ENCODE measurements around the gene LACTBL1.
A peak's percentile ranks its signal among the peaks of the same experiment; 100 is the strongest.
"Not testable (repeated sequence)": the region's sequence is repeated elsewhere in the genome, so short reads cannot be mapped to it uniquely, and the experiment has no call there.

Gene LACTBL1, protein sequence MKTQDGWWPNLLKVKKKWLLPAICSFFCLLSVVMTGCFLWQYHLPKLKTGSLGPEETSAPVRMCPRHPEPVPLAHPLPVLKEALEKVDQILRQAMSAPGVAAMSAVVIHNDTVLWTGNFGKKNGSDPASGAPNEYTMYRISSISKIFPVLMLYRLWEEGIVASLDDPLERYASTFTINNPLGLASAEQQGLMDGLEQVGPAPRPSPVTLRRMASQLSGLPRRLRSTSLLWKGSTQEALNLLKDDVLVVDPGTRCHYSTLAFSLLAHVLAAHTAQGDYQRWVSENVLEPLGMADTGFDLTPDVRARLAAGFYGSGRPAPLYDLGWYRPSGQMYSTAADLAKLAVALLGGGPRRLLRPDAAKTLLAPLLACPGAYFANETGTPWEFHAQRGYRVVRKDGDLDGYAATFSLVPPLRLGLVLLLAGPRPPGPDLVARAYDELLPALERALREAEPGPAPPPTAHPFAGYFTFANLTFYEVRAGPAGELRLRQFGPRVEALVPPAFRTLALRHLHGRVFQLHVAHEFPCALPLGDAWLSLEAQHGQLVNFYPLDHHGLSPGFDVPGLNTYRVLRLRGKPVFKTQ

DNA sequence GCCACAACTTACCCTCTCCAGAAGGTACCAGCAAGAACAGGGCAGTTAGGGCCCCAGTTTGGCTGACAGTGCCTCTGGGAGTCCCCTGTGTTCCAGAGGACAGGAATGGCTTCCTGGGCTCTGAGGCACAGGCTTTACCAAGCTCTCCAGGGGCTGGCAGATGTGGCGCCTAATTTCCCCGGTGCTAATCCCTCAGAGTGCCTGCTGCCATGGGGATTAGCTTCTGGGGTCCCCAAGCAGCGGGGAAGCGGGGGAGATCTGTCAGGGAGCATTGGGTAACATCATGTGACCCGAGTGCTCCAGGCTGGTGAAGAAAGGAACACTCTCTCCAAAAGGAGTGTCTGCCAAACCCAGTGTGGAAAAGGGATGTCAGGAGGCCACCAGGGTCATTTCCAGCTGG lies at the start of gene LACTBL1:
TSS of gene LACTBL1 (minus strand) at position 107 of the 400 bp plus-strand sequence. CDS start 550 bp downstream, outside the sequence.
- Mint-ChIP-seq H3K27me3 (peaks cover 55% of the 10 kb centered on the region), H3K4me1 (ENCODE audit: low read depth) (peaks cover 8% of the 10 kb centered on the region), H3K4me3 (no peak within 1 kb of the TSS), H3K9me3 (no peaks in the 10 kb centered on the region), H3K36me3 (ENCODE audit: low read depth) (no peaks in the 10 kb centered on the region), H3K27ac (no peak within 1 kb of the TSS)
- intact Hi-C loops (cut with micrococcal nuclease) = loop anchor here (10.0 kb wide), 1 partner anchor 312 kb away; no protein-coding TSS in a partner anchor

DNA sequence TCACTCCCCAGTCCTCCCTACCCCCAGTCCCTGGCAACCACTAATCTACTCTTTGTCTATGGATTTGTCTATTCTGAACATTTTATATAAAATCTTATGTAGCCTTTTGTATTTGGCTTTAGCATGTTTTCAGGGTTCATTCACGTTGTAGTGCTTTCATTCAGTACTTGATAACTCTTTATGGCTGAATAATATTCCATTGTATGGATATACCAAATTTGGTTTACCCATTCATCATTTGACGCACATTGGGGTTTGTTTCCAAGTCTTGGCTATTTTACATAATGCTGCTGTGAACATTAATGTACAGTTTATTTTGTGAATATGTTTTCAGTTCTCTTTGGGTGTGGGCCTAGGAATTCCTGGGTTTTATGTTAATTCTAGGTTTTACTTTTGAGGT lies 49.2 kb upstream of the LACTBL1 start:
- no peaks in the 10 kb centered on the region for H3K27me3 Mint-ChIP-seq
- H3K4me1 Mint-ChIP-seq (ENCODE audit: low read depth) = peaks cover 68% of the 10 kb centered on the region
- H3K36me3 Mint-ChIP-seq (ENCODE audit: low read depth) = peaks cover 13% of the 10 kb centered on the region
- peaks cover 8% of the 10 kb centered on the region for H3K9me3 Mint-ChIP-seq
- H3K4me3 Mint-ChIP-seq = no peak overlapping the region
- H3K27ac Mint-ChIP-seq = no peak overlapping the region
- intact Hi-C loops (cut with micrococcal nuclease) = no loop called here

DNA sequence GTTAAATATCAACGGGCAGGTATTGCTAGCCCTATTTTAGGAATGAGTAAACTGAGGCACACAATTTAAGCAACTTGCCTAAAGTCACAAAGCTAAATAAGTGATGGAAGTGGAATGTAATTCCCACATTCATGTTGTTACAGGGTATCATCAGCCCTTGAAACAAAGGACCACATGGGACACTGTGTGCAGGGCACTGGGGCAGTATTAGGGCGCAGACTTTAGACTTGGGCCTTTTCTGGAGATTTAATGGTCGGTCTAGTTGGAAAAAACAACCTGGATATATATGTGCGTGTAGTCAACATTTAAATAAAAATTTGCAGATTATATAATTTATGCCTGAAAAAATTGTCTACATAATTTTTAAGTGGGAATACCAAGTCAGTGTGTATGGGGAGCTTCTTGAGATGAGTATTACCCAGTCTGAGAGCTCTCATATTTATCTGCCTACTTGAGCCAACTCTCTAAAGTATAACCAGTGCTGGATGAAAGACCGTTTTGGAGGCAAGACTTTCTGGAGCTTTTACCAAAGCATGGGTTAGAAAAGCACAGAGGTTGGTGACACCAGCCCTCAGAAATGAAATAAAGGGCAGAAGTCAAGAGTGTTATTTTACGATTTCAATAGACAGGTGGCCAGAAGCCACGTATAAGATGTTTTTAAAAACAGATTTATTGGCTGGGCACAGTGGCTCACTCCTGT lies 48.2 kb upstream of the LACTBL1 start:
- Mint-ChIP-seq H3K27me3 (no peaks in the 10 kb centered on the region), H3K36me3 (ENCODE audit: low read depth) (peaks cover 13% of the 10 kb centered on the region), H3K4me3 (peak overlapping the region; percentile 79), H3K27ac (peak overlapping the region; percentile 84), H3K4me1 (ENCODE audit: low read depth) (peaks cover 62% of the 10 kb centered on the region), H3K9me3 (peaks cover 8% of the 10 kb centered on the region)
- intact Hi-C loops (cut with micrococcal nuclease) = no loop called here

DNA sequence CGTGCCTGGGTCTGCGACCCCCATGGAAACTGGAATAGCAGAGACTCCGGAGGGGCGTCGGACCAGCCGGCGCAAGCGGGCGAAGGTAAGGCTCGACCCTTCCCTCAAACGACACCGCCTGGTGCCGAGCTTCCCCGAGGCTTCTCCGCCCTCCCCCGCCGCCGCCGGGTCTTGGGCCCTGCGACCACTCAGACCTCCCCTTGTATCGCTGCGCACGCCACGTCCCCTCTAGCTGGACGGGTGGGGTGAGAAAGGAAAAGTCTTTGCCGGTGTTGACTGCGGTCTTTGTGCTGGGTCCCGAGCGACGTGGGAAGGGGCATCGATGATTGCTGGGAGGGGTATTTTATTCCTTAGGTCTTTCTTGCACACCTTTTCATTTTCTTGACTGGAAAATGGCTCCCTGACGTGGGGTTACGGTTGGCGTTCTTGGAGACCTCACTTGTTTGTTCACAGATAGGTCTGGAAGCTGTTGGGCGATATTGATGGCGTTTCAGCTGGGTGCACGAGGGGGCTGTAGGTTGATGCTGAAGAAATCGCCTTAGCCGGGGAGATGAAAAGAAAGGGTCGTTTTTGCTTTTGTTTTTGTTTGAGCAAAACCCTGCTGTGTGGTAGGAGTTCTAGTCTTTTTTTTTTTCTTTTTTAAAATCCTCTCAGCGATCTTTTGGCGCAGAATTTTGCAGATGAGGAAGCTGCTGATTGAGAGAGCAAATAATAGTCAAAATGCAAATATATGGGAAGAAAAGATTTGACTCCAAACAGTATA lies 47.4 kb upstream of the LACTBL1 start:
- Mint-ChIP-seq H3K27me3 (no peaks in the 10 kb centered on the region), H3K9me3 (peaks cover 8% of the 10 kb centered on the region), H3K4me3 (peak overlapping the region; percentile 79), H3K27ac (peak overlapping the region; percentile 84), H3K36me3 (ENCODE audit: low read depth) (peaks cover 13% of the 10 kb centered on the region), H3K4me1 (ENCODE audit: low read depth) (peaks cover 68% of the 10 kb centered on the region)
- intact Hi-C loops (cut with micrococcal nuclease) = no loop called here

DNA sequence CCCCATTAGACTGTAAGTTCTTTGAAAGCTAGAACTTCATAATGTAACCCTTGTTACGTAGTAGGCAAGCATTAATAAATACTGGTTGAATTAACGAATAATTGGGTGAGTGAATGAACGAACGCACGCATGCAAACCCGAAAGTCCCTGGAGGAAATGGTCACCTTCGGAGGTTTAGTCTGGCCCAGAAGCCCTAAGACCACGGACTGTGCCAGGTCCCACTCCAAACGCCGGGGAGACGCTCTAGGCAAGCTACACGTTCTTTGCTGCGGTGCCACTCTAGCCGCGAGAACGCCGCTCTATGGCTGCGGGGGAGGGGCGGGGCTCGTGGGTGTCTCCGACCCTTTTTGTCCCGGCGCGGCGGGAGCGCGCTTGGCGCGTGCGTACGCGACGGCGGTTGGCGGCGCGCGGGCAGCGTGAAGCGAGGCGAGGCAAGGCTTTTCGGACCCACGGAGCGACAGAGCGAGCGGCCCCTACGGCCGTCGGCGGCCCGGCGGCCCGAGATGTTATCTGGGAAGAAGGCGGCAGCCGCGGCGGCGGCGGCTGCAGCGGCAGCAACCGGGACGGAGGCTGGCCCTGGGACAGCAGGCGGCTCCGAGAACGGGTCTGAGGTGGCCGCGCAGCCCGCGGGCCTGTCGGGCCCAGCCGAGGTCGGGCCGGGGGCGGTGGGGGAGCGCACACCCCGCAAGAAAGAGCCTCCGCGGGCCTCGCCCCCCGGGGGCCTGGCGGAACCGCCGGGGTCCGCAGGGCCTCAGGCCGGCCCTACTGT lies 46.6 kb upstream of the LACTBL1 start, which contains the start of gene KDM1A:
TSS of gene KDM1A (plus strand) at position 375 of the 769 bp plus-strand sequence. CDS start at position 504, 129 bp downstream.
- peaks cover 8% of the 10 kb centered on the region for H3K9me3 Mint-ChIP-seq
- peak within 1 kb of the TSS; percentile 79 for H3K4me3 Mint-ChIP-seq
- peak within 1 kb of the TSS; percentile 84 for H3K27ac Mint-ChIP-seq
- peaks cover 13% of the 10 kb centered on the region for H3K36me3 Mint-ChIP-seq (ENCODE audit: low read depth)
- intact Hi-C loops (cut with micrococcal nuclease) = no loop called here
- H3K4me1 Mint-ChIP-seq (ENCODE audit: low read depth) = peaks cover 62% of the 10 kb centered on the region
- no peaks in the 10 kb centered on the region for H3K27me3 Mint-ChIP-seq

DNA sequence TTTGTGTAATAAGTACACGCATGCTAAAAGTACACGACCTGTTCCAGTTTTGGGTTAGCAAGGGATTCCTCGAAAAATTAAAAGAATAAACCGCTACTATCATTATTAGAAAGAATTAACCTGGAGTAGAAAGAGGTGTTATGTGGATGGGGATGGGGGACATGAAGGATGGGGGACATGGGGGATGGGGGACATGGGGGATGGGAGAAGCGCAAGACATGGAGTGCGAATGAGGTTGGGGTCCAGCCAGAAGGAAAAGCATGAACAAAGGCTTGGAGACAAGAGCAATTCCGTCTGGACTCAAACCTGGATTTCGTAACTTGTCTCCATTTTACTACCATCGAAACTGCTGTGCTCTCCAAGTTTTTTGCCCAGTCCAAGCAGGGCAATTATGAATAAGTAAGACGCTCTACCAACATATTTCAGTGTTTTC lies 46.0 kb upstream of the LACTBL1 start:
- intact Hi-C loops (cut with micrococcal nuclease) = no loop called here
- peaks cover 13% of the 10 kb centered on the region for H3K36me3 Mint-ChIP-seq (ENCODE audit: low read depth)

DNA sequence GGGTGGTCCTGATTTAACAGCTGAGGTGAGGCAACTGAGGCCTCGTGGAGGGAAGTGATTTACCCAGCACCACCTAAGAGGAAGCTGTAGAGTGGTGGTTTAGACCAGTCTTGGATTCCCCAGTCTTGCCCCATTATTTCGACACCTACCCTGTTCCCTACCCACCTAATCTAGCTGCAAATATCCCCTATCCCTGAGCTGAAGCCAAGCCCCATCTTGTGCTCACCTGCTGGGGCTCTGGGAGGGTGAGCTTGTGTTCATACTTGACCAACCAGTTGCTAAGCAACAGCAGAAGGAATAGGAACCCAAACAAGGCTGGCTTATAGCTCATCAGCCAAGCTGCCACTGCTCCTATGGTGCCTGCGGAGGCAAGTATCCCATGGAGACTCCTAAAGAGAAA lies 41.0 kb upstream of the LACTBL1 start:
- H3K36me3 Mint-ChIP-seq (ENCODE audit: low read depth) = no peaks in the 10 kb centered on the region
- H3K9me3 Mint-ChIP-seq = no peaks in the 10 kb centered on the region
- no peaks in the 10 kb centered on the region for H3K27me3 Mint-ChIP-seq
- H3K27ac Mint-ChIP-seq = no peak overlapping the region
- peaks cover 32% of the 10 kb centered on the region for H3K4me1 Mint-ChIP-seq (ENCODE audit: low read depth)
- intact Hi-C loops (cut with micrococcal nuclease) = no loop called here
- no peak overlapping the region for H3K4me3 Mint-ChIP-seq

More for the DNA sequence above, 46.0 kb upstream of the LACTBL1 start:
- H3K9me3 Mint-ChIP-seq = peaks cover 8% of the 10 kb centered on the region
- H3K4me1 Mint-ChIP-seq (ENCODE audit: low read depth) = peaks cover 60% of the 10 kb centered on the region
- no peaks in the 10 kb centered on the region for H3K27me3 Mint-ChIP-seq
- H3K4me3 Mint-ChIP-seq = peak overlapping the region; percentile 79
- H3K27ac Mint-ChIP-seq = peak overlapping the region; percentile 84

DNA sequence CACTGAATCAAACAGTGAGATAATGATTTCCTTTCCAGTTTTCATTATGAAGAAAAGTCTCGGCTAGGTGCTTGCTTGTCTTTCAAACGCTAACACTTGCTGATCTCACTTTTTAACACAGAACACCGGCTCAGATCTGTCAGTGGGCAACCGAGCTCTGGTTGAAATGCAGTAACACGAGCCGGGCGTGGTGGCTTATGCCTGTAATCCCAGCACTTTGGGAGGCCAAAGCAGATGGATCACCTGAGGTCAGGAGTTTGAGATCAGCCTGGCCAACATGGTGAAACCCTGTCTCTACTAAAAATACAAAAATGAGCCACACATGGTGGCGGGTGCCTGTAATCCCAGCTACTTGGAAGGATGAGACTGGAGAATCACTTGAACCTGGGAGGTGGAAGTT lies 37.4 kb upstream of the LACTBL1 start:
- Mint-ChIP-seq H3K27ac (peak overlapping the region; percentile 46), H3K4me1 (ENCODE audit: low read depth) (peaks cover 20% of the 10 kb centered on the region)
- intact Hi-C loops (cut with micrococcal nuclease); H3K36me3 Mint-ChIP-seq (ENCODE audit: low read depth); H3K4me3 Mint-ChIP-seq; H3K27me3 Mint-ChIP-seq; H3K9me3 Mint-ChIP-seq: not testable (repeated sequence)

DNA sequence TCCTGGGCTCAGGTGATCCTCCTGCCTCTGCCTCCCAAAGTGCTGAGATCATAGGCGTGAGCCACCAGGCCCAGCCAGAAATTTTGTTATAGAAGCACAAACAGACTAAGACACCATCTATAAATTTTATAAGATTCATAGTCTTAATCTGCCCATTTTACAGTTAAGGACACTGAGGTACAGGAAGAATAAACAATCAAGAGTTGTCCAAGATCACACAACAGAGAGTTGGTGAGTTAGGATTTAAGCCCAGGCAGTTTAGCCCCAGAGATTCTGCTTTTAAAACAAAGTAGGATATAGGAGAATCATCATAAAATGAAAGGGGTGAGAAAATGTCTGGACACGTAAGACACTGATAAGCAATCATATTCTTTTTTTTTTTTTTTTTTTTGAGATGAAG lies 36.2 kb upstream of the LACTBL1 start:
- intact Hi-C loops (cut with micrococcal nuclease) = no loop called here
- Mint-ChIP-seq H3K27me3 (peaks cover 3% of the 10 kb centered on the region), H3K4me3 (no peak overlapping the region), H3K27ac (no peak overlapping the region), H3K9me3 (no peaks in the 10 kb centered on the region), H3K36me3 (ENCODE audit: low read depth) (no peaks in the 10 kb centered on the region), H3K4me1 (ENCODE audit: low read depth) (peaks cover 18% of the 10 kb centered on the region)

DNA sequence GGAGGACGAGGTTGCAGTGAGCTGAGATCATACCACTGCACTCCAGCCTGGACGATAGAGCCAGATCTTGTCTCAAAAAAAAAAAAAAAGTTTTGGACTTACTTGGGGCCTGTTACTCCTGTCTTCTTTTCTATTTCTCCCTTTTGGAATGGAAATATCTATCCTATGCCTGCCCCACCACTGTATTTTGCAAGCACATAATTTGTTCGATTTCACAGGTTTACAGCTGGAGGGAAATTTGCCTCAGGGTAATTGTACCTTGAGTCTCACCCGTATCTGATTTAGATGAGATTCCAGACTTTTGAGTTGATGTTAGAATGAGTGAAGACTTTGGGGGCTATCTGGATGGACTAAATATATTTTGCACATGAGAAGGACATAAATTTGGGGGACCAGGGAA lies 34.4 kb upstream of the LACTBL1 start:
- H3K27ac Mint-ChIP-seq = no peak overlapping the region
- H3K4me1 Mint-ChIP-seq (ENCODE audit: low read depth) = peaks cover 12% of the 10 kb centered on the region
- no peaks in the 10 kb centered on the region for H3K9me3 Mint-ChIP-seq
- no peak overlapping the region for H3K4me3 Mint-ChIP-seq
- peaks cover 12% of the 10 kb centered on the region for H3K27me3 Mint-ChIP-seq
- intact Hi-C loops (cut with micrococcal nuclease) = no loop called here
- no peaks in the 10 kb centered on the region for H3K36me3 Mint-ChIP-seq (ENCODE audit: low read depth)

DNA sequence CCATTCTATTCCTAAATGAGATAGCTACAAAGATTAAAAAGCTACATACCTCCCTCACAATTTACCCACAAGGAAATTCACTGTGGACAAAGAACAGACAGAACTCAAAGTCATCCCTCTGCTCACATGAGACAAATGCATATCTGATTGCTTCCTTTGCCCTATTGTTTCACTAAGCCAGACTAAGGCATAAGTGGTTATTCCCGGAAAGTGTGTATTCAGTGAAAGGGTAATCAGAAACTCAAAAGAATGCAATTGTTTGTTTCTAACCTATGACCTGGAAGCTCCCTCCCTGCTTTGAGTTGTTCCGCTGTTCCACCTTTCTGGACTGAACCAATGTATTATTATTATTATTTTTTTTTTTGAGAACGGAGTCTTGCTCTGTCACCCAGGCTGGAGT lies 32.1 kb upstream of the LACTBL1 start:
- H3K36me3 Mint-ChIP-seq (ENCODE audit: low read depth); H3K4me1 Mint-ChIP-seq (ENCODE audit: low read depth); H3K9me3 Mint-ChIP-seq; H3K4me3 Mint-ChIP-seq; H3K27ac Mint-ChIP-seq; intact Hi-C loops (cut with micrococcal nuclease): not testable (repeated sequence)
- H3K27me3 Mint-ChIP-seq = peaks cover 12% of the 10 kb centered on the region

DNA sequence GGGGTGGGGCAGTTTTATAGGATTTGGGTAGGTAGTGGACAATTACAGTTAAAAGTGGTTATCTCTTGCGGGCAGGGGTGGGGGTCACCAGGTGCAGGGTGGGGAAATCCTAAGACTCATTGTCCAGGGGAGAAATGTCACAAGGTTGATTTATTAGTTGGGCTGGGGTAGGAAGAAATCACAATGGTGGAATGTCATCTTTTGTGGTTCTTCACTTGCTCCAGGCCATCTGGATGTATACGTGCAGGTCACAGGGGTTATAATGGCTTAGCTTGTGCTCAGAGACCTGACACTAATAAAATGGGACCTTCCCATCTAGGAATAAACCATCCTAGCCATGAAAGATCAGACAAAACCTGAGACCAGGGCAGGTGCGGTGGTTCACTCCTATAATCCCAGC lies 31.4 kb upstream of the LACTBL1 start:
- Mint-ChIP-seq H3K4me3 (no peak overlapping the region), H3K36me3 (ENCODE audit: low read depth) (no peaks in the 10 kb centered on the region), H3K9me3 (no peaks in the 10 kb centered on the region), H3K27ac (no peak overlapping the region), H3K27me3 (peaks cover 12% of the 10 kb centered on the region), H3K4me1 (ENCODE audit: low read depth) (no peaks in the 10 kb centered on the region)
- intact Hi-C loops (cut with micrococcal nuclease) = no loop called here

DNA sequence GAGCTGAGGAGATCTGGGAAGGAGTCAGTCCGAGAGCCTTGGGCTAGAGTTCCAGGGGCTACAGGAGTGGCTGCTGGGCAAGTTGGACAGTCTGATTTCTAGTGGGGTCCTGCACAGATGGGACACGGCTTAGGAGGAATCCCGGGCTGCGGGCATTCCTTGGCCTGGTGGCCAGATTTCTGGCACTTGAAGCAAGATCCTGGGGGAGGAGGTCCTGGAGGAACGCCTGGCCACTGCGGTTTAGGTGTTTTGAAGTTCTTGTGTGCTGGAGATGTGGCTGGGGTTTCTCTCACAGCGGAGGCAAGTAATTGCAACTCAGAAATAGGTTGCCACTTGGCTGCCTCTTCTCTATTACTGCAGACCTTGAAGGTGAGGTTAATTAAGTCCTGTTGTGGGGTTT lies 29.6 kb upstream of the LACTBL1 start:
- H3K9me3 Mint-ChIP-seq; H3K27ac Mint-ChIP-seq; H3K36me3 Mint-ChIP-seq (ENCODE audit: low read depth); H3K4me3 Mint-ChIP-seq; H3K4me1 Mint-ChIP-seq (ENCODE audit: low read depth); intact Hi-C loops (cut with micrococcal nuclease): not testable (repeated sequence)
- H3K27me3 Mint-ChIP-seq = peaks cover 12% of the 10 kb centered on the region

All from dendritic cell treated with granulocyte-macrophage colony-stimulating factor and Interleukin-4, amounts not matched to agents 40 ng/mL and 50 ng/mL, for 4 days (primary cell).